ENCODE measurements around the gene SLC31A1.
A peak's percentile ranks its signal among the peaks of the same experiment; 100 is the strongest.

Gene SLC31A1

GRCh38 chr9:113267911-113268566, 46.7 kb downstream of the SLC31A1 start:
- no peak overlapping the region for H3K4me3 ChIP-seq (replicated peaks; ENCODE audit: insufficient read depth, low read length)
- DNase-seq (ENCODE audit: low read depth in 1 of 2, low spot score in 1 of 2): no peak
- H3K27ac ChIP-seq (replicated peaks): no peak overlapping the region
- no peak for TF ChIP-seq GABPA (IDR thresholded peaks at IDR 0.05; ENCODE audit: low read depth)
- no peak for TF ChIP-seq POLR2AphosphoS5 (IDR thresholded peaks at IDR 0.05; ENCODE audit: low read depth)
- TF ChIP-seq SPI1 (IDR thresholded peaks at IDR 0.05; ENCODE audit: borderline replicate concordance, low read depth): no peak
- H3K27me3 ChIP-seq (ENCODE audit: insufficient read depth, poor library complexity, severe bottlenecking): no peaks in the 10 kb centered on the region

DNA sequence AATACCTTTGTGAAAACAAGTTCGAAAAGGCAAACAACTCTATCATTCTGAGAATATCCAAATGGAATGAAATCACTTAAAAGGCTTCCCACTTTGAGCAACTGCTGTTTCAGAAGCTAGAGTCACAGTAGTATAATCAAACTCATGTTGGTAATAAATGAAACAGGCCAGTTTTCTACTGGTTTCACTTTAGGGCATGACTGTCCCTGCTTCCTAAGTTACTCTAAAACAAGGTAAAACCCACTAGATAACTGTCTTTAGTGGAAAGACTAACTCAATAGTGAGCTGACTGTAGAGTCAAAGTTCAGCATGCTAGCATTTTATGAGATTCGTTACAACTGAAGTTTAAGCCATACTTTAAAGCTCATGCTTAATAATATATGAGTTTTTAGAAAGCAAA, 48.0 kb downstream of the SLC31A1 start:
- DNase-seq (ENCODE audit: low read depth in 1 of 2, low spot score in 1 of 2): no peak
- H3K4me3 ChIP-seq (replicated peaks; ENCODE audit: insufficient read depth, low read length): no peak overlapping the region
- no peak for TF ChIP-seq POLR2AphosphoS5 (IDR thresholded peaks at IDR 0.05; ENCODE audit: low read depth)
- TF ChIP-seq, protein P1, sequence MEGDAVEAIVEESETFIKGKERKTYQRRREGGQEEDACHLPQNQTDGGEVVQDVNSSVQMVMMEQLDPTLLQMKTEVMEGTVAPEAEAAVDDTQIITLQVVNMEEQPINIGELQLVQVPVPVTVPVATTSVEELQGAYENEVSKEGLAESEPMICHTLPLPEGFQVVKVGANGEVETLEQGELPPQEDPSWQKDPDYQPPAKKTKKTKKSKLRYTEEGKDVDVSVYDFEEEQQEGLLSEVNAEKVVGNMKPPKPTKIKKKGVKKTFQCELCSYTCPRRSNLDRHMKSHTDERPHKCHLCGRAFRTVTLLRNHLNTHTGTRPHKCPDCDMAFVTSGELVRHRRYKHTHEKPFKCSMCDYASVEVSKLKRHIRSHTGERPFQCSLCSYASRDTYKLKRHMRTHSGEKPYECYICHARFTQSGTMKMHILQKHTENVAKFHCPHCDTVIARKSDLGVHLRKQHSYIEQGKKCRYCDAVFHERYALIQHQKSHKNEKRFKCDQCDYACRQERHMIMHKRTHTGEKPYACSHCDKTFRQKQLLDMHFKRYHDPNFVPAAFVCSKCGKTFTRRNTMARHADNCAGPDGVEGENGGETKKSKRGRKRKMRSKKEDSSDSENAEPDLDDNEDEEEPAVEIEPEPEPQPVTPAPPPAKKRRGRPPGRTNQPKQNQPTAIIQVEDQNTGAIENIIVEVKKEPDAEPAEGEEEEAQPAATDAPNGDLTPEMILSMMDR (IDR thresholded peaks at IDR 0.05; ENCODE audit: insufficient read depth, low read length): no peak
- TF ChIP-seq REST (IDR thresholded peaks at IDR 0.05; ENCODE audit: insufficient replicate concordance, low read depth): no peak
- no peak for TF ChIP-seq SPI1 (IDR thresholded peaks at IDR 0.05; ENCODE audit: borderline replicate concordance, low read depth)
- TF ChIP-seq GABPA (IDR thresholded peaks at IDR 0.05; ENCODE audit: low read depth): no peak
- no peak overlapping the region for H3K27ac ChIP-seq (replicated peaks)
- H3K27me3 ChIP-seq (ENCODE audit: insufficient read depth, poor library complexity, severe bottlenecking): no peaks in the 10 kb centered on the region

- Histone ChIP-seq H3K27me3 (ENCODE audit: insufficient read depth, poor library complexity, severe bottlenecking) (no peaks in the 10 kb centered on the region), H3K4me3 (replicated peaks; ENCODE audit: insufficient read depth, low read length) (no peak overlapping the region), H3K27ac (replicated peaks) (no peak overlapping the region)
- TF ChIP-seq REST (IDR thresholded peaks at IDR 0.05; ENCODE audit: insufficient replicate concordance, low read depth): no peak
- TF ChIP-seq POLR2AphosphoS5 (IDR thresholded peaks at IDR 0.05; ENCODE audit: low read depth): no peak
- TF ChIP-seq, protein P1 (IDR thresholded peaks at IDR 0.05; ENCODE audit: insufficient read depth, low read length): no peak
- TF ChIP-seq GABPA (IDR thresholded peaks at IDR 0.05; ENCODE audit: low read depth): no peak
- no peak for TF ChIP-seq SPI1 (IDR thresholded peaks at IDR 0.05; ENCODE audit: borderline replicate concordance, low read depth)
- no peak for DNase-seq (ENCODE audit: low read depth in 1 of 2, low spot score in 1 of 2)
Observed at GRCh38 chr9:113269871-113270270, 48.5 kb downstream of the SLC31A1 start.

GRCh38 chr9:113274474-113275156, 53.3 kb downstream of the SLC31A1 start:
- Histone ChIP-seq H3K4me3 (replicated peaks; ENCODE audit: insufficient read depth, low read length) (peak overlapping the region; percentile 89), H3K27me3 (ENCODE audit: insufficient read depth, poor library complexity, severe bottlenecking) (no peaks in the 10 kb centered on the region), H3K27ac (replicated peaks) (peak overlapping the region; percentile 92)
- peak in 1 of 2 experiments; percentile 61 for DNase-seq (ENCODE audit: low read depth in 1 of 2, low spot score in 1 of 2)
- no peak for TF ChIP-seq POLR2AphosphoS5 (IDR thresholded peaks at IDR 0.05; ENCODE audit: low read depth)
- TF ChIP-seq, protein P1 (IDR thresholded peaks at IDR 0.05; ENCODE audit: insufficient read depth, low read length): peak; percentile 28
- no peak for TF ChIP-seq GABPA (IDR thresholded peaks at IDR 0.05; ENCODE audit: low read depth)
